MCF 10A (cell line): ENCODE results near the gene KRTAP5-6. TPM values are rescaled to one million over a fixed set of nuclear protein-coding genes. Genes with fewer than 3 reads are reported as not detected.
"Not testable (repeated sequence)": the region's sequence is repeated elsewhere in the genome, so short reads cannot be mapped to it uniquely, and the experiment has no call there.

ENCODE experiments used
- BruUV-seq: library from RNA; stranded (reverse); fragments of 400-500 nt; replicated peaks from 2 replicates; lab custom pipeline; 2021; lab: Mats Ljungman, UMichigan
- CTCF ChIA-PET: fragments of 300-600 bp; sonication (Branson Sonifier 250); formaldehyde crosslinking; extraction: SDS; loops from one replicate; lab custom pipeline; 2021; ENCODE audit warnings: antibody characterized with exemption, inconsistent platforms; lab: Yijun Ruan, JAX
- POLR2A ChIA-PET: fragments of 300-600, 350-650 bp; sonication (Branson Sonifier 250); formaldehyde crosslinking; extraction: SDS; loops from one replicate; lab custom pipeline; 2020; ENCODE audit warnings: antibody characterized with exemption, inconsistent platforms; lab: Yijun Ruan, JAX
- DNase-seq: peaks from one replicate; pipeline ENCODE4 v3.0.0-alpha.2; 2018; ENCODE audit not compliant: unreplicated experiment
- H3K27ac Mint-ChIP-seq: one replicate; pipeline ENCODE4 v1.8.0; 2022; ENCODE audit warnings: mild to moderate bottlenecking, low read depth, mixed read lengths; ENCODE audit not compliant: unreplicated experiment
- H3K27me3 Mint-ChIP-seq: one replicate; pipeline ENCODE4 v1.8.0; 2022; ENCODE audit warnings: mixed read lengths; ENCODE audit not compliant: insufficient read depth, unreplicated experiment
- H3K36me3 Mint-ChIP-seq: one replicate; pipeline ENCODE4 v1.8.0; 2022; ENCODE audit warnings: mild to moderate bottlenecking, moderate library complexity, mixed read lengths; ENCODE audit not compliant: insufficient read depth, unreplicated experiment
- H3K4me1 Mint-ChIP-seq: one replicate; pipeline ENCODE4 v1.8.0; 2022; ENCODE audit warnings: mixed read lengths; ENCODE audit not compliant: insufficient read depth, unreplicated experiment
- H3K4me3 Mint-ChIP-seq: one replicate; pipeline ENCODE4 v1.8.0; 2022; ENCODE audit warnings: mild to moderate bottlenecking, moderate library complexity, mixed read lengths; ENCODE audit not compliant: unreplicated experiment
- H3K9me3 Mint-ChIP-seq: one replicate; pipeline ENCODE4 v1.8.0; 2022; ENCODE audit warnings: mixed read lengths; ENCODE audit not compliant: unreplicated experiment
- intact Hi-C: fragments of 100-400 bp; cut with micrococcal nuclease; formaldehyde crosslinking; loops from 2 replicates; pipeline ENCODE4 v1.14.1; 2022
- total RNA-seq: library from RNA; stranded (reverse); gene quantifications from 2 replicates; pipeline ENCODE4 v1.2.3, GENCODE V29; 2022
- TF ChIP-seq, protein P1 (sequence below): fragments of 200-600 bp; IDR thresholded peaks from one replicate; pipeline ENCODE4 v1.8.0; 2022; ENCODE audit warnings: antibody characterized with exemption, mild to moderate bottlenecking; ENCODE audit not compliant: unreplicated experiment

Gene KRTAP5-6
- total RNA-seq, 1 experiment from 2014 or later, result not detected

DNA sequence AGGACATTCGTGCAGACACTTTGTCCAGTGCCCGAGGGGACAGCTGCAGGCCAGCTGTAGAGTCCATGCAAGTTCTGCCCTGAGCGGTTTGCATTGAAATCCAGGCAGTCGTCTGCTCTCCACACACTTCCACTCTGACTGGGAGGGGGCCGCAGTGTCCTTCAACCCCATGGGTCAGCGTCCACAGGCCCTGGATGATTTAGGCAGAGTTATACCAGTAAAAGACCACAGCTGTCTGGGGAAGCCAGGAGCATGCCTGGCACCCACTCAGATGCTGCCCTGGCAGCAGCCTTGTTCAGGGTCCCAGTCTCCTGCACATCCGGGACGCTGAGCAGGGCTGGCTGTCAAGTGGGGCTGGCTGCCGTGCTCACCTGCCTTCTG is 40.9 kb upstream of the KRTAP5-6 start:
- CTCF ChIA-PET, result interaction anchor here (0.6 to 10.0 kb wide), 7 partner anchors 38 to 496 kb away, joined by 3 to 165 read pairs (median 7); partner anchors contain the start of gene SYT8
- DNase-seq, result no peak
- Mint-ChIP-seq H3K27me3 (peaks cover 17% of the 10 kb centered on the region), H3K9me3 (no peaks in the 10 kb centered on the region), H3K4me3 (no peak overlapping the region), H3K4me1 (peaks cover 4% of the 10 kb centered on the region), H3K27ac (no peak overlapping the region), H3K36me3 (no peaks in the 10 kb centered on the region)
- intact Hi-C loops, result no loop called here
- no TSS peak for BruUV-seq
- POLR2A ChIA-PET, result no interaction called here
- TF ChIP-seq, protein P1, sequence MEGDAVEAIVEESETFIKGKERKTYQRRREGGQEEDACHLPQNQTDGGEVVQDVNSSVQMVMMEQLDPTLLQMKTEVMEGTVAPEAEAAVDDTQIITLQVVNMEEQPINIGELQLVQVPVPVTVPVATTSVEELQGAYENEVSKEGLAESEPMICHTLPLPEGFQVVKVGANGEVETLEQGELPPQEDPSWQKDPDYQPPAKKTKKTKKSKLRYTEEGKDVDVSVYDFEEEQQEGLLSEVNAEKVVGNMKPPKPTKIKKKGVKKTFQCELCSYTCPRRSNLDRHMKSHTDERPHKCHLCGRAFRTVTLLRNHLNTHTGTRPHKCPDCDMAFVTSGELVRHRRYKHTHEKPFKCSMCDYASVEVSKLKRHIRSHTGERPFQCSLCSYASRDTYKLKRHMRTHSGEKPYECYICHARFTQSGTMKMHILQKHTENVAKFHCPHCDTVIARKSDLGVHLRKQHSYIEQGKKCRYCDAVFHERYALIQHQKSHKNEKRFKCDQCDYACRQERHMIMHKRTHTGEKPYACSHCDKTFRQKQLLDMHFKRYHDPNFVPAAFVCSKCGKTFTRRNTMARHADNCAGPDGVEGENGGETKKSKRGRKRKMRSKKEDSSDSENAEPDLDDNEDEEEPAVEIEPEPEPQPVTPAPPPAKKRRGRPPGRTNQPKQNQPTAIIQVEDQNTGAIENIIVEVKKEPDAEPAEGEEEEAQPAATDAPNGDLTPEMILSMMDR, result no peak

- no peak overlapping the region for H3K4me3 Mint-ChIP-seq
- DNase-seq, result no peak
- TF ChIP-seq, protein P1, result no peak
- intact Hi-C loops, result no loop called here
- no peaks in the 10 kb centered on the region for H3K9me3 Mint-ChIP-seq
- ChIA-PET POLR2A (no interaction called here), CTCF (interaction anchor here (0.9 to 10.0 kb wide), 3 partner anchors 37 to 496 kb away, joined by 3 to 165 read pairs (median 43); no protein-coding TSS in a partner anchor)
- no peak overlapping the region for H3K27ac Mint-ChIP-seq
- no peaks in the 10 kb centered on the region for H3K36me3 Mint-ChIP-seq
- peaks cover 4% of the 10 kb centered on the region for H3K4me1 Mint-ChIP-seq
- peaks cover 17% of the 10 kb centered on the region for H3K27me3 Mint-ChIP-seq
- no TSS peak for BruUV-seq
These were observed 40.3 kb upstream of the KRTAP5-6 start for GRCh38 chr11:1656670-1657069.

GRCh38 chr11:1659506-1659905 is 37.5 kb upstream of the KRTAP5-6 start:
- Mint-ChIP-seq H3K4me1 (no peaks in the 10 kb centered on the region), H3K36me3 (no peaks in the 10 kb centered on the region), H3K27ac (no peak overlapping the region), H3K4me3 (no peak overlapping the region), H3K9me3 (no peaks in the 10 kb centered on the region), H3K27me3 (peaks cover 17% of the 10 kb centered on the region)
- POLR2A ChIA-PET, result no interaction called here
- BruUV-seq, result no TSS peak
- TF ChIP-seq, protein P1, result no peak
- intact Hi-C loops, result no loop called here
- DNase-seq, result no peak
- CTCF ChIA-PET, result interaction anchor here (0.6 kb wide), 1 partner anchor 34 kb away, joined by 3 read pairs; no protein-coding TSS in a partner anchor

- POLR2A ChIA-PET, result no interaction called here
These were observed 36.7 kb upstream of the KRTAP5-6 start for GRCh38 chr11:1660111-1660867.

DNA sequence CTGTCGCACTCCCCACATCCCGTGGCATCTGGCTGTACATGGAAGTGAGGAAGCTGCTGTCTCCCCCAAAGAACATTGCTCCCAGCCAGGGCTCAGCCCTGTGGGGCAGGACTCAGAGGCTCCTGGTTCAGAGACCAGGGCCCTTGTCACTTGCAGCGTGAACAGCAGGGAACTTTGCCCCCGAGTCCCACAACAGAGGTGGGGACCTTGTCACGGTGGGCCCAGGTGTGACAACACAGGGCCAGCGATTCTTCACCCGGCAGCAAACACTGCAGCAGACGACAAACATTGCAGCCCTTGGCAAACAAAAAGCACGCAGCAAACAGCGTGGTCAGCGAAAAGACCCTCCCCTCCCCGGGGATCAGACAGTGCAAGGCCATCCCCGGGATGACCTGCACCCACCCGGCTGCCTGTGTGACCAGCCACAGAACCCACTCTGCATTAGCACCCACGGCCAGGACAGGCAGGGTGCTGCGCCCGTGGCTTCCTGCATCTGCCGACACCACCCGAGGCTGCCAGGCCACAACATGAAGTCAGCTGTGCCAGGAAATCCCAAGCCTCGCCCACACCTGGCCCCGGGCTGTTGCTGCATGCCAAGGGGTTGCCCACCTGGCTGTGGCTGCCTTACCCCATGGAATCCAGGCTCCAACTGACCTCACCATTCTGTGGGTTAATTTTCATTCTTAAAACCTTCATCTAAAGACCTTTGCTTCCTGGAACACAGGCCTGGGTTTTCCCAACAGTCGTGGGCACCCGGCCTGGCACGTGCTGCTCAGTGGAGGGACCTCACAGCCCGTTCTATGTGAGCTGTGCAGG is 35.3 kb upstream of the KRTAP5-6 start:
- H3K27ac Mint-ChIP-seq, POLR2A ChIA-PET, intact Hi-C loops, H3K36me3 Mint-ChIP-seq, H3K9me3 Mint-ChIP-seq, CTCF ChIA-PET, H3K4me3 Mint-ChIP-seq, H3K4me1 Mint-ChIP-seq, DNase-seq, BruUV-seq: not testable (repeated sequence)
- H3K27me3 Mint-ChIP-seq, result peaks cover 17% of the 10 kb centered on the region

More at GRCh38 chr11:1660111-1660867, 36.7 kb upstream of the KRTAP5-6 start:
- Mint-ChIP-seq H3K27ac (no peak overlapping the region), H3K4me1 (no peaks in the 10 kb centered on the region), H3K36me3 (no peaks in the 10 kb centered on the region), H3K9me3 (no peaks in the 10 kb centered on the region), H3K4me3 (no peak overlapping the region), H3K27me3 (peaks cover 17% of the 10 kb centered on the region)
- intact Hi-C loops, result no loop called here
- TF ChIP-seq, protein P1, result no peak
- CTCF ChIA-PET, result interaction anchor here (0.6 to 0.8 kb wide), 2 partner anchors 179 to 1146 kb away, joined by 3 to 4 read pairs; partner anchors contain the start of gene TNNI2
- DNase-seq, result no peak
- no TSS peak for BruUV-seq
